Glomerular visceral epithelial cell (primary cell): ENCODE data around the gene LRRC28.

Source experiments
- DNase-seq: peaks from one replicate; pipeline ENCODE4 v3.0.0-alpha.2; 2016; ENCODE audit errors: extremely low spot score

LRRC28 gene

GRCh38 chr15:99435113-99435695, 183.9 kb downstream of the LRRC28 start:
- DNase-seq = no peak

- DNase-seq = no peak
Observed at GRCh38 chr15:99435877-99436541, 184.7 kb downstream of the LRRC28 start.

GRCh38 chr15:99436542-99437314, 185.4 kb downstream of the LRRC28 start:
- DNase-seq = no peak

- no peak for DNase-seq
Observed at GRCh38 chr15:99437315-99438223, 186.3 kb downstream of the LRRC28 start.

DNA sequence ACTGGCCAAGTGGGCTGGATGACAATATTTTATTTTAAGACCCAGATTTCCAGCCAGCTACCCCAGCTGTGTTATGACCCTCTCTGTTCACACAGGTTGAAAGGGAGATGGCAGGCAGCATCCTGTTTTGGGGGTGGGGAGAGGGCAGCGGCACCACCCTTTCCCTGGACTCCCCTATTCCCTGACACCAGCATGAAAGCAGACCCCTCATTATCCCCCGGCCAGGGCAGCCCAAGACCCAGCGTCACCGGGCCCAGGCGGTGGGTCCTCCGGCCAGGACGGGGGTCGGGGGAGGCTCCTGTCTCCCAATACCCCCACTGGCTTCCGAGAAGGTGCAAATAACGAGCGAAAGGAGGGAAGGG, 186.9 kb downstream of the LRRC28 start:
- no peak for DNase-seq

DNA sequence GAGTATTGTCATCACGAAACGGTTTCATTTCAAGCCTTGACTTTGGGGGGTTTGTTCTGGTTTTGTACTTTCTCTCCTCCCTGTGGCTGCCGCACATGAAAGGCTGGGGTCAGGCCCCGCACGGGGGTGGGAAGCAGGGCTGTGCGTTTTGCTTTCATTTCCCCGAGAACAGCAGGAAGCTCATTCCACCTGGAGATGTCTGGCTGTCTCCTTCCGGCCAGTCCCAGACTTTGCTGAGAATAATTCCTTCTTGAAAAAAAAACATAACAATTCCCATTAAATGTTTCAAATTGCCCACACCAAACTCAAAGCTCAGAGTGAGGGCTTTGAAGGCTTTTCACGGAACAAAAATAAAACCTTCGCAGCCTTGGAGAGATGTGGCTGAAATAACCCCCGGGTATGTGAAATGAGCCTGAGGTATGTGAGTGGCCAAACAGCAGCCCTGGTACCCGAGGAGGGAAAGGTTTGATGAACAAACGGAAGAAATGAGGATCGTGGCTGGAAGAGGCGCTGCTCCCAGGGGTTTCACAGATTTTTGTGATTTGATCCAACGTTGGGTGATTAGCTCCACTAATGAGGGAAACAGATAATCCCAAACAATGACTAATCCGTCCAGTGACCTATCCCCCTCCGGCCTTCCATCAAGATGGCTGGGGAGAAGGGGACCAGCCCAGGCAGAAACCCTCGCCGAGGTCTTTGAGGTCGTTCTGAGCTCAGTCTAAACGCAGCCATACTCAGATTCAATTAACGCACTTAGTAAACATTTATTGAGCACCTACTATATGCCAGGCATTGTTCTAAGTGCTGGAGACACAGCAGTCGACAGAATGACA, 187.6 kb downstream of the LRRC28 start:
- no peak for DNase-seq

- DNase-seq = no peak
Observed at GRCh38 chr15:99439524-99439835, 188.2 kb downstream of the LRRC28 start.

DNA sequence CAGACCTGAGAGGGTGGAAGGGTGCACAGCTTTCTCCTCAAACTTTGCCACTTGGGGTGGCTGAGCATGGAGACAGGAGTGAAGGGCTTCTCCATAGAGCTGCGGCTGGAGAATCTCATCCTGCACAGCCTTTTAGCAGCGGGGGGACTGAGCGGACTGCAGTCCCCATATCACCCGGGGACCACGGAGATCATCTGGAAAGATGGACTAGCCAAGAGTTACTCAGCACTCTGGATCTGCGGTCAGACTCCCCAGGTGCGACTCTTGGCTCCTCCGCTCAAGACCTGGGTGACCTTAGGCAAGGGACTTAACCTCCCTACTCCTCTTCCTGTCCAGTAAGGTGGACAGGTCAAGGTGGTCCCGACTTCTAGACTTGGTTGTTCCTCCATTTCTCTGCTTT, 188.7 kb downstream of the LRRC28 start:
- no peak for DNase-seq
